Spleen (tissue), 7 donors: ENCODE measurements around the gene ZNF513.
"Not testable (repeated sequence)": the region's sequence is repeated elsewhere in the genome, so short reads cannot be mapped to it uniquely, and the experiment has no call there.

Source experiments
- POLR2A ChIP-seq, 3 donors: fragments of 450-650 bp; IDR thresholded peaks; one replicate each; pipeline ENCODE4 v1.5.1; 2017; ENCODE audit warnings: antibody characterized with exemption in 3 of 3, mild to moderate bottlenecking in 1 of 3
- POLR2AphosphoS5 ChIP-seq, 3 donors: sonication (generic); formaldehyde crosslinking; IDR thresholded peaks; one replicate each; pipeline ENCODE4 v1.5.1; 2017; ENCODE audit warnings: antibody characterized with exemption in 3 of 3
- TF ChIP-seq, protein P1 (sequence below), 11 experiments: fragments of 200-600 bp in 7 of 11; fragments of 450-650 bp in 4 of 11; sonication (generic) in 4 of 11; IDR thresholded peaks in 8 of 11; conservative IDR thresholded peaks in 3 of 11; 1 replicate in 7 of 11; 2 replicates in 4 of 11; pipeline versions ENCODE4 v1.4.0 to v1.8.0; 2016 to 2021; ENCODE audit warnings: antibody characterized with exemption in 11 of 11, inconsistent platforms in 4 of 11, mild to moderate bottlenecking in 1 of 11
- donor health status: DM: no; HTN: no; CAD: no; lungs with moderate emphysema.
- donor health status: DM: no; HTN: no; CAD: no.
- donor health status: DM: no; HTN: no; CAD: no.

DNA sequence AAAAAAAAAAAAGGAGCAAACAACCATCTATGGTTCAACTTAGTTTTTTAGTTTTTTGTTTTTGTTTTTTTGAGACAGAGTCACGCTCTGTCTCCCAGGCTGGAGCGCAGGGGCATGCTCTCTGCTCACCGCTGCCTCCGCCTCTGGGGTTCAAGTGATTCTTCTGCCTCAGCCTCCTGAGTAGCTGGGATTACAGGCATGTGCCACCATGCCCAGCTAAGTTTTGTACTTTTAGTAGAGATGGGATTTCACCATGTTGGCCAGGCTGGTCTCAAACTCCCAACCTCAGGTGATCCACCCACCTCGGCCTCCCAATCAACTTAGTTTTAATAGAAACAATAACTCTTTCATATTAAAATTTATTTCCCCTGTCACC is 27.2 kb downstream of the ZNF513 start:
- TF ChIP-seq, protein P1, sequence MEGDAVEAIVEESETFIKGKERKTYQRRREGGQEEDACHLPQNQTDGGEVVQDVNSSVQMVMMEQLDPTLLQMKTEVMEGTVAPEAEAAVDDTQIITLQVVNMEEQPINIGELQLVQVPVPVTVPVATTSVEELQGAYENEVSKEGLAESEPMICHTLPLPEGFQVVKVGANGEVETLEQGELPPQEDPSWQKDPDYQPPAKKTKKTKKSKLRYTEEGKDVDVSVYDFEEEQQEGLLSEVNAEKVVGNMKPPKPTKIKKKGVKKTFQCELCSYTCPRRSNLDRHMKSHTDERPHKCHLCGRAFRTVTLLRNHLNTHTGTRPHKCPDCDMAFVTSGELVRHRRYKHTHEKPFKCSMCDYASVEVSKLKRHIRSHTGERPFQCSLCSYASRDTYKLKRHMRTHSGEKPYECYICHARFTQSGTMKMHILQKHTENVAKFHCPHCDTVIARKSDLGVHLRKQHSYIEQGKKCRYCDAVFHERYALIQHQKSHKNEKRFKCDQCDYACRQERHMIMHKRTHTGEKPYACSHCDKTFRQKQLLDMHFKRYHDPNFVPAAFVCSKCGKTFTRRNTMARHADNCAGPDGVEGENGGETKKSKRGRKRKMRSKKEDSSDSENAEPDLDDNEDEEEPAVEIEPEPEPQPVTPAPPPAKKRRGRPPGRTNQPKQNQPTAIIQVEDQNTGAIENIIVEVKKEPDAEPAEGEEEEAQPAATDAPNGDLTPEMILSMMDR (IDR thresholded peaks at IDR 0.05 in 8 of 11, conservative IDR thresholded peaks at IDR 0.05 in 3 of 11), result not testable (repeated sequence)
- not testable (repeated sequence) for TF ChIP-seq POLR2A, POLR2AphosphoS5 (IDR thresholded peaks at IDR 0.05)
